Measurements from ENCODE around the gene RASSF3. TPM values are rescaled to one million over a fixed set of nuclear protein-coding genes. Genes with fewer than 3 reads are reported as not detected.

The RASSF3 gene
- polyA plus RNA-seq, 3 donors, result 6.6 to 77.9 (median 14.5) TPM

GRCh38 chr12:64731683-64732082, 121.4 kb downstream of the RASSF3 start:
- Histone ChIP-seq H4K20me1 (ENCODE audit: insufficient read depth, low read length) (peaks cover 4% of the 10 kb centered on the region), H3K27me3 (ENCODE audit: control insufficient read depth in 2 of 2, insufficient read depth in 2 of 2, low read length in 2 of 2) (no peaks in the 10 kb centered on the region), H3K27ac (ENCODE audit: low read depth in 1 of 2, low read length in 2 of 2) (peak overlapping the region in 1 of 2 donors; percentile 73), H3K36me3 (replicated peaks in 1 of 2; ENCODE audit: control insufficient read depth in 1 of 2, insufficient read depth in 2 of 2, low read length in 2 of 2) (peaks cover 67 to 79% of the 10 kb centered on the region in 2 donors), H3K9me3 (replicated peaks in 1 of 2; ENCODE audit: control insufficient read depth in 1 of 2, insufficient read depth in 1 of 2, low read length in 2 of 2) (no peaks in the 10 kb centered on the region), H2AFZ (ENCODE audit: insufficient read depth, low read depth, low read length, poor library complexity, severe bottlenecking) (no peak overlapping the region), H3K79me2 (ENCODE audit: insufficient read depth, low read length) (peaks cover 3% of the 10 kb centered on the region), H3K4me2 (replicated peaks; ENCODE audit: extremely low read depth, low read length, poor library complexity, severe bottlenecking) (no peak overlapping the region), H3K9ac (ENCODE audit: insufficient read depth, low read length, poor library complexity, severe bottlenecking) (no peak overlapping the region), H3K4me1 (ENCODE audit: control insufficient read depth in 1 of 2, insufficient read depth in 2 of 2, low read length in 2 of 2) (peaks cover 21 to 22% of the 10 kb centered on the region in 2 donors), H3K4me3 (replicated peaks in 1 of 3; ENCODE audit: low read depth in 2 of 3, low read length in 3 of 3) (no peak overlapping the region)
- Mint-ChIP-seq H3K4me1 (peaks cover 22% of the 10 kb centered on the region), H3K4me3 (no peak overlapping the region), H3K9me3 (no peaks in the 10 kb centered on the region), H3K27ac (peak overlapping the region in 3 of 7 donors; percentile 50 to 90 (median 56)), H3K27me3 (ENCODE audit: low read depth in 3 of 3) (peaks cover 0 to 2% (median 0%) of the 10 kb centered on the region in 3 donors), H3K36me3 (peaks cover 65 to 87% of the 10 kb centered on the region in 2 donors)
- no peak for DNase-seq
- WGBS (ENCODE audit: insufficient coverage), result 100% methylated on average over 4 of the region's 4 CpGs
- TF ChIP-seq CTCF (IDR thresholded peaks at IDR 0.05), result no peak
- intact Hi-C loops (cut with micrococcal nuclease), result loop anchor here in 1 of 2 donors (2.0 to 10.0 kb wide), 2 partner anchors 15 to 53 kb away; no protein-coding TSS in a partner anchor

- Histone ChIP-seq H3K4me3 (replicated peaks in 1 of 3; ENCODE audit: low read depth in 2 of 3, low read length in 3 of 3) (no peak overlapping the region), H3K9ac (ENCODE audit: insufficient read depth, low read length, poor library complexity, severe bottlenecking) (no peak overlapping the region), H3K27me3 (ENCODE audit: control insufficient read depth in 2 of 2, insufficient read depth in 2 of 2, low read length in 2 of 2) (no peaks in the 10 kb centered on the region), H2AFZ (ENCODE audit: insufficient read depth, low read depth, low read length, poor library complexity, severe bottlenecking) (no peak overlapping the region), H3K27ac (ENCODE audit: low read depth in 1 of 2, low read length in 2 of 2) (peak overlapping the region in 1 of 2 donors; percentile 9), H3K79me2 (ENCODE audit: insufficient read depth, low read length) (peaks cover 6% of the 10 kb centered on the region), H3K9me3 (replicated peaks in 1 of 2; ENCODE audit: control insufficient read depth in 1 of 2, insufficient read depth in 1 of 2, low read length in 2 of 2) (no peaks in the 10 kb centered on the region), H3K36me3 (replicated peaks in 1 of 2; ENCODE audit: control insufficient read depth in 1 of 2, insufficient read depth in 2 of 2, low read length in 2 of 2) (peaks cover 65 to 79% of the 10 kb centered on the region in 2 donors), H4K20me1 (ENCODE audit: insufficient read depth, low read length) (peaks cover 4% of the 10 kb centered on the region), H3K4me1 (ENCODE audit: control insufficient read depth in 1 of 2, insufficient read depth in 2 of 2, low read length in 2 of 2) (peaks cover 21 to 22% of the 10 kb centered on the region in 2 donors), H3K4me2 (replicated peaks; ENCODE audit: extremely low read depth, low read length, poor library complexity, severe bottlenecking) (no peak overlapping the region)
- Mint-ChIP-seq H3K27me3 (ENCODE audit: low read depth in 3 of 3) (peaks cover 0 to 2% (median 0%) of the 10 kb centered on the region in 3 donors), H3K4me1 (peaks cover 33% of the 10 kb centered on the region), H3K27ac (peak overlapping the region in 2 of 7 donors; percentile 12 to 39), H3K9me3 (no peaks in the 10 kb centered on the region), H3K4me3 (no peak overlapping the region), H3K36me3 (peaks cover 73 to 87% of the 10 kb centered on the region in 2 donors)
- 100% methylated on average over 3 of the region's 4 CpGs for WGBS (ENCODE audit: insufficient coverage)
- intact Hi-C loops (cut with micrococcal nuclease), result loop anchor here in 1 of 2 donors (10.0 kb wide), 1 partner anchor 51 kb away; no protein-coding TSS in a partner anchor
- no peak for TF ChIP-seq CTCF (IDR thresholded peaks at IDR 0.05)
- DNase-seq, result no peak
Observed at GRCh38 chr12:64733857-64734256, 123.6 kb downstream of the RASSF3 start.

Measured in CD14-positive monocyte (primary cell).